GM23338 (cell line): ENCODE measurements around the gene GRIK4. TPM values are rescaled to one million over a fixed set of nuclear protein-coding genes. Genes with fewer than 3 reads are reported as not detected.

Experiments used
- ATAC-seq: fragments of 200-7000 bp; cut with Tn5 transposase; 3 replicates; pipeline ENCODE4 v1.9.1; 2020
- DNase-seq: peaks from one replicate; pipeline ENCODE4 v3.0.0-alpha.2; 2015; ENCODE audit warnings: low spot score
- H2AFZ ChIP-seq: fragments of 200-600 bp; sonication (generic); 2 replicates; pipeline ENCODE4 v1.8.0; 2016; ENCODE audit warnings: antibody characterized with exemption, mild to moderate bottlenecking, moderate library complexity
- H3F3A ChIP-seq: fragments of 200-600 bp; sonication (generic); replicated peaks from 2 replicates; pipeline ENCODE4 v1.8.0; 2017; ENCODE audit warnings: antibody characterized with exemption, mixed run types, low read depth
- H3K27ac ChIP-seq: fragments of 200-600 bp; sonication (generic); 2 replicates; pipeline ENCODE4 v1.6.1; 2016; ENCODE audit warnings: low read depth
- H3K27me3 ChIP-seq: fragments of 200-600 bp; sonication (generic); 2 replicates; pipeline ENCODE4 v1.8.0; 2016; ENCODE audit warnings: mild to moderate bottlenecking, mixed run types, moderate library complexity; ENCODE audit not compliant: insufficient read depth
- H3K36me3 ChIP-seq: fragments of 200-600 bp; sonication (generic); 2 replicates; pipeline ENCODE4 v1.8.0; 2016; ENCODE audit warnings: mild to moderate bottlenecking; ENCODE audit not compliant: insufficient read depth
- H3K4me1 ChIP-seq: fragments of 200-600 bp; sonication (generic); 2 replicates; pipeline ENCODE4 v1.8.0; 2016; ENCODE audit warnings: mild to moderate bottlenecking, moderate library complexity; ENCODE audit not compliant: insufficient read depth
- H3K4me2 ChIP-seq: fragments of 200-600 bp; sonication (generic); 2 replicates; pipeline ENCODE4 v1.7.1; 2017; ENCODE audit warnings: mixed run types
- H3K4me3 ChIP-seq: fragments of 200-600 bp; sonication (generic); 2 replicates; pipeline ENCODE4 v1.6.1; 2016; ENCODE audit warnings: mixed run types
- H3K79me2 ChIP-seq: fragments of 200-600 bp; sonication (generic); replicated peaks from 2 replicates; pipeline ENCODE4 v1.8.0; 2017; ENCODE audit warnings: mild to moderate bottlenecking; ENCODE audit not compliant: insufficient read depth
- H3K9me2 ChIP-seq: fragments of 200-600 bp; sonication (generic); 2 replicates; pipeline ENCODE4 v1.8.0; 2017; ENCODE audit not compliant: insufficient read depth
- H4K20me1 ChIP-seq: fragments of 200-600 bp; sonication (generic); replicated peaks from 2 replicates; pipeline ENCODE4 v1.8.0; 2017; ENCODE audit warnings: mild to moderate bottlenecking; ENCODE audit not compliant: insufficient read depth
- H3K27ac Mint-ChIP-seq: 2 replicates; pipeline ENCODE4 v1.8.0; 2020; ENCODE audit warnings: inconsistent platforms, mild to moderate bottlenecking, moderate library complexity, mixed read lengths
- H3K27me3 Mint-ChIP-seq: 3 replicates; pipeline ENCODE4 v1.8.0; 2022; ENCODE audit warnings: low read depth, mild to moderate bottlenecking, moderate library complexity, mixed read lengths, inconsistent platforms; ENCODE audit not compliant: insufficient read depth, poor library complexity
- H3K36me3 Mint-ChIP-seq: 3 replicates; pipeline ENCODE4 v1.8.0; 2021; ENCODE audit warnings: low read depth, mild to moderate bottlenecking, inconsistent platforms, moderate library complexity, mixed read lengths
- H3K4me1 Mint-ChIP-seq: 3 replicates; pipeline ENCODE4 v1.8.0; 2020; ENCODE audit warnings: mild to moderate bottlenecking, inconsistent platforms, mixed read lengths
- H3K4me3 Mint-ChIP-seq: 3 replicates; pipeline ENCODE4 v1.8.0; 2021; ENCODE audit warnings: moderate library complexity, mild to moderate bottlenecking, inconsistent platforms, mixed read lengths
- H3K9me3 Mint-ChIP-seq: 3 replicates; pipeline ENCODE4 v1.8.0; 2020; ENCODE audit warnings: moderate library complexity, mild to moderate bottlenecking, inconsistent platforms, mixed read lengths
- CREB1 ChIP-seq: fragments of 250-450 bp; sonication (Bioruptor Pico); IDR thresholded peaks from 2 replicates; pipeline ENCODE4 v1.5.0; 2020; ENCODE audit warnings: low read depth, mild to moderate bottlenecking, moderate library complexity
- EZH2phosphoT487 ChIP-seq: fragments of 200-600 bp; sonication (generic); IDR thresholded peaks from one replicate; pipeline ENCODE4 v1.8.1; 2018; ENCODE audit warnings: antibody characterized with exemption; ENCODE audit not compliant: unreplicated experiment
- JUNB ChIP-seq: IDR thresholded peaks from one replicate; pipeline ENCODE4 v1.6.1; 2016; ENCODE audit warnings: antibody characterized with exemption; ENCODE audit not compliant: unreplicated experiment
- POLR2AphosphoS5 ChIP-seq: IDR thresholded peaks from 2 replicates; pipeline ENCODE4 v1.6.1; 2016; ENCODE audit warnings: antibody characterized with exemption, low read depth
- ZNF114 ChIP-seq: fragments of 250-450 bp; sonication (Bioruptor Pico); IDR thresholded peaks from 2 replicates; pipeline ENCODE4 v1.5.0; 2020; ENCODE audit warnings: mild to moderate bottlenecking, moderate library complexity
- polyA plus RNA-seq: library from polyadenylated mRNA; unstranded; fragments of >200 nt; fragmentation: Nextera tagmentation; extraction: Ambion mirVana; gene quantifications from 2 replicates; pipeline ENCODE4 v1.2.1, GENCODE V29; 2016
- total RNA-seq: library from RNA; depleted of rRNA; stranded (reverse); fragments of >200 nt; shearing (Covaris generic); gene quantifications from 2 replicates; pipeline ENCODE4 v1.2.3, GENCODE V29; 2014
- TF ChIP-seq, protein P1 (sequence below): fragments of 250-450 bp; sonication (Bioruptor Pico); IDR thresholded peaks from 2 replicates; pipeline ENCODE4 v1.5.0; 2020; ENCODE audit warnings: mild to moderate bottlenecking, moderate library complexity
- TF ChIP-seq, protein P2 (sequence below), 2 experiments: fragments of 200-600 bp in 1 of 2; sonication (generic) in 1 of 2; conservative IDR thresholded peaks; 2 replicates each; pipeline versions ENCODE4 v1.5.1 to v1.6.1; 2016 to 2017; ENCODE audit warnings: antibody characterized with exemption in 2 of 2, low read depth in 2 of 2, mild to moderate bottlenecking in 2 of 2, moderate library complexity in 1 of 2
- TF ChIP-seq, protein P3 (sequence below): IDR thresholded peaks from one replicate; pipeline ENCODE4 v1.6.1; 2018; ENCODE audit warnings: antibody characterized with exemption; ENCODE audit not compliant: unreplicated experiment
- TF ChIP-seq, protein P4 (sequence below): IDR thresholded peaks from 2 replicates; pipeline ENCODE4 v1.6.1; 2016; ENCODE audit warnings: antibody characterized with exemption

Gene GRIK4
- total and polyA plus RNA-seq, 2 experiments from 2014 or later = 0.63 to 2.2 TPM

DNA sequence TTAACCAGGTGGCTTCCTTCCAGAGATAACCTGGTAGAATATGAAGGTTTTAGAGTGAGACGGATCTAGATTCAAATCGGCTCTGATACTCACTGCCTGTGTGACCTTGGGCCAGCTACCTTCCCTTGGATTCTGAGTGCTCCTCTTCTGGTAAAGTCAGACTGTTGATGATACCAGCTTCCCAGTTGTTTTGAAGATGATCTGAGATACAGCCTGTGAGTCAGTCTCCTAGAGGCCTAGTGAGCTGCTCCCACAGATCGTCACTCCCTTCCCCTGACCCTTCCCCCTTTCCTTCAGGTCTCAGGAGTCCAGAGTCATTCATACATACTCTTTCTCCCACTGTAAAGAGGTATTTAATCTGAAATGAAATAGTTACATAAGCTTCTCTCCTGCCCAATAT is 207.8 kb downstream of the GRIK4 start:
- 0 out of 2 replicates have a peak overlapping the region, but pooled peaks have one; percentile 6 for H3K27ac Mint-ChIP-seq
- Histone ChIP-seq H3K36me3 (no peaks in the 10 kb centered on the region), H3K4me2 (peak overlapping the region; percentile 37; the same call in 1 of the 2 replicates), H4K20me1 (no peaks in the 10 kb centered on the region), H3K4me1 (peaks cover 22% of the 10 kb centered on the region), H3K27me3 (no peaks in the 10 kb centered on the region), H3K27ac (no peak overlapping the region), H3K9me2 (no peaks in the 10 kb centered on the region), H3F3A (no peaks in the 10 kb centered on the region), H3K4me3 (no peak overlapping the region), H2AFZ (no peak overlapping the region), H3K79me2 (no peaks in the 10 kb centered on the region)
- H3K36me3 Mint-ChIP-seq = no peaks in the 10 kb centered on the region
- peaks cover 7% of the 10 kb centered on the region for H3K27me3 Mint-ChIP-seq
- H3K9me3 Mint-ChIP-seq = no peaks in the 10 kb centered on the region
- TF ChIP-seq POLR2AphosphoS5 (no peak), ZNF114 (CRISPR knock-in tag) (no peak), JUNB (no peak), EZH2phosphoT487 (no peak), CREB1 (CRISPR knock-in tag) (no peak)
- TF ChIP-seq, protein P1, sequence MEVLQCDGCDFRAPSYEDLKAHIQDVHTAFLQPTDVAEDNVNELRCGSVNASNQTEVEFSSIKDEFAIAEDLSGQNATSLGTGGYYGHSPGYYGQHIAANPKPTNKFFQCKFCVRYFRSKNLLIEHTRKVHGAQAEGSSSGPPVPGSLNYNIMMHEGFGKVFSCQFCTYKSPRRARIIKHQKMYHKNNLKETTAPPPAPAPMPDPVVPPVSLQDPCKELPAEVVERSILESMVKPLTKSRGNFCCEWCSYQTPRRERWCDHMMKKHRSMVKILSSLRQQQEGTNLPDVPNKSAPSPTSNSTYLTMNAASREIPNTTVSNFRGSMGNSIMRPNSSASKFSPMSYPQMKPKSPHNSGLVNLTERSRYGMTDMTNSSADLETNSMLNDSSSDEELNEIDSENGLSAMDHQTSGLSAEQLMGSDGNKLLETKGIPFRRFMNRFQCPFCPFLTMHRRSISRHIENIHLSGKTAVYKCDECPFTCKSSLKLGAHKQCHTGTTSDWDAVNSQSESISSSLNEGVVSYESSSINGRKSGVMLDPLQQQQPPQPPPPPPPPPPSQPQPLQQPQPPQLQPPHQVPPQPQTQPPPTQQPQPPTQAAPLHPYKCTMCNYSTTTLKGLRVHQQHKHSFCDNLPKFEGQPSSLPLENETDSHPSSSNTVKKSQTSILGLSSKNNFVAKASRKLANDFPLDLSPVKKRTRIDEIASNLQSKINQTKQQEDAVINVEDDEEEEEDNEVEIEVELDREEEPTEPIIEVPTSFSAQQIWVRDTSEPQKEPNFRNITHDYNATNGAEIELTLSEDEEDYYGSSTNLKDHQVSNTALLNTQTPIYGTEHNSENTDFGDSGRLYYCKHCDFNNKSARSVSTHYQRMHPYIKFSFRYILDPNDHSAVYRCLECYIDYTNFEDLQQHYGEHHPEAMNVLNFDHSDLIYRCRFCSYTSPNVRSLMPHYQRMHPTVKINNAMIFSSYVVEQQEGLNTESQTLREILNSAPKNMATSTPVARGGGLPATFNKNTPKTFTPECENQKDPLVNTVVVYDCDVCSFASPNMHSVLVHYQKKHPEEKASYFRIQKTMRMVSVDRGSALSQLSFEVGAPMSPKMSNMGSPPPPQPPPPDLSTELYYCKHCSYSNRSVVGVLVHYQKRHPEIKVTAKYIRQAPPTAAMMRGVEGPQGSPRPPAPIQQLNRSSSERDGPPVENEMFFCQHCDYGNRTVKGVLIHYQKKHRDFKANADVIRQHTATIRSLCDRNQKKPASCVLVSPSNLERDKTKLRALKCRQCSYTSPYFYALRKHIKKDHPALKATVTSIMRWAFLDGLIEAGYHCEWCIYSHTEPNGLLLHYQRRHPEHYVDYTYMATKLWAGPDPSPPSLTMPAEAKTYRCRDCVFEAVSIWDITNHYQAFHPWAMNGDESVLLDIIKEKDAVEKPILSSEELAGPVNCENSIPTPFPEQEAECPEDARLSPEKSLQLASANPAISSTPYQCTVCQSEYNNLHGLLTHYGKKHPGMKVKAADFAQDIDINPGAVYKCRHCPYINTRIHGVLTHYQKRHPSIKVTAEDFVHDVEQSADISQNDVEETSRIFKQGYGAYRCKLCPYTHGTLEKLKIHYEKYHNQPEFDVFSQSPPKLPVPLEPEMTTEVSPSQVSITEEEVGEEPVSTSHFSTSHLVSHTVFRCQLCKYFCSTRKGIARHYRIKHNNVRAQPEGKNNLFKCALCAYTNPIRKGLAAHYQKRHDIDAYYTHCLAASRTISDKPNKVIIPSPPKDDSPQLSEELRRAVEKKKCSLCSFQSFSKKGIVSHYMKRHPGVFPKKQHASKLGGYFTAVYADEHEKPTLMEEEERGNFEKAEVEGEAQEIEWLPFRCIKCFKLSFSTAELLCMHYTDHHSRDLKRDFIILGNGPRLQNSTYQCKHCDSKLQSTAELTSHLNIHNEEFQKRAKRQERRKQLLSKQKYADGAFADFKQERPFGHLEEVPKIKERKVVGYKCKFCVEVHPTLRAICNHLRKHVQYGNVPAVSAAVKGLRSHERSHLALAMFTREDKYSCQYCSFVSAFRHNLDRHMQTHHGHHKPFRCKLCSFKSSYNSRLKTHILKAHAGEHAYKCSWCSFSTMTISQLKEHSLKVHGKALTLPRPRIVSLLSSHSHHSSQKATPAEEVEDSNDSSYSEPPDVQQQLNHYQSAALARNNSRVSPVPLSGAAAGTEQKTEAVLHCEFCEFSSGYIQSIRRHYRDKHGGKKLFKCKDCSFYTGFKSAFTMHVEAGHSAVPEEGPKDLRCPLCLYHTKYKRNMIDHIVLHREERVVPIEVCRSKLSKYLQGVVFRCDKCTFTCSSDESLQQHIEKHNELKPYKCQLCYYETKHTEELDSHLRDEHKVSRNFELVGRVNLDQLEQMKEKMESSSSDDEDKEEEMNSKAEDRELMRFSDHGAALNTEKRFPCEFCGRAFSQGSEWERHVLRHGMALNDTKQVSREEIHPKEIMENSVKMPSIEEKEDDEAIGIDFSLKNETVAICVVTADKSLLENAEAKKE (CRISPR knock-in tag) = no peak
- TF ChIP-seq, protein P2, sequence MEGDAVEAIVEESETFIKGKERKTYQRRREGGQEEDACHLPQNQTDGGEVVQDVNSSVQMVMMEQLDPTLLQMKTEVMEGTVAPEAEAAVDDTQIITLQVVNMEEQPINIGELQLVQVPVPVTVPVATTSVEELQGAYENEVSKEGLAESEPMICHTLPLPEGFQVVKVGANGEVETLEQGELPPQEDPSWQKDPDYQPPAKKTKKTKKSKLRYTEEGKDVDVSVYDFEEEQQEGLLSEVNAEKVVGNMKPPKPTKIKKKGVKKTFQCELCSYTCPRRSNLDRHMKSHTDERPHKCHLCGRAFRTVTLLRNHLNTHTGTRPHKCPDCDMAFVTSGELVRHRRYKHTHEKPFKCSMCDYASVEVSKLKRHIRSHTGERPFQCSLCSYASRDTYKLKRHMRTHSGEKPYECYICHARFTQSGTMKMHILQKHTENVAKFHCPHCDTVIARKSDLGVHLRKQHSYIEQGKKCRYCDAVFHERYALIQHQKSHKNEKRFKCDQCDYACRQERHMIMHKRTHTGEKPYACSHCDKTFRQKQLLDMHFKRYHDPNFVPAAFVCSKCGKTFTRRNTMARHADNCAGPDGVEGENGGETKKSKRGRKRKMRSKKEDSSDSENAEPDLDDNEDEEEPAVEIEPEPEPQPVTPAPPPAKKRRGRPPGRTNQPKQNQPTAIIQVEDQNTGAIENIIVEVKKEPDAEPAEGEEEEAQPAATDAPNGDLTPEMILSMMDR (conservative IDR thresholded peaks at IDR 0.05; ENCODE audit: low read depth in 2 of 2) = no peak
- TF ChIP-seq, protein P3, sequence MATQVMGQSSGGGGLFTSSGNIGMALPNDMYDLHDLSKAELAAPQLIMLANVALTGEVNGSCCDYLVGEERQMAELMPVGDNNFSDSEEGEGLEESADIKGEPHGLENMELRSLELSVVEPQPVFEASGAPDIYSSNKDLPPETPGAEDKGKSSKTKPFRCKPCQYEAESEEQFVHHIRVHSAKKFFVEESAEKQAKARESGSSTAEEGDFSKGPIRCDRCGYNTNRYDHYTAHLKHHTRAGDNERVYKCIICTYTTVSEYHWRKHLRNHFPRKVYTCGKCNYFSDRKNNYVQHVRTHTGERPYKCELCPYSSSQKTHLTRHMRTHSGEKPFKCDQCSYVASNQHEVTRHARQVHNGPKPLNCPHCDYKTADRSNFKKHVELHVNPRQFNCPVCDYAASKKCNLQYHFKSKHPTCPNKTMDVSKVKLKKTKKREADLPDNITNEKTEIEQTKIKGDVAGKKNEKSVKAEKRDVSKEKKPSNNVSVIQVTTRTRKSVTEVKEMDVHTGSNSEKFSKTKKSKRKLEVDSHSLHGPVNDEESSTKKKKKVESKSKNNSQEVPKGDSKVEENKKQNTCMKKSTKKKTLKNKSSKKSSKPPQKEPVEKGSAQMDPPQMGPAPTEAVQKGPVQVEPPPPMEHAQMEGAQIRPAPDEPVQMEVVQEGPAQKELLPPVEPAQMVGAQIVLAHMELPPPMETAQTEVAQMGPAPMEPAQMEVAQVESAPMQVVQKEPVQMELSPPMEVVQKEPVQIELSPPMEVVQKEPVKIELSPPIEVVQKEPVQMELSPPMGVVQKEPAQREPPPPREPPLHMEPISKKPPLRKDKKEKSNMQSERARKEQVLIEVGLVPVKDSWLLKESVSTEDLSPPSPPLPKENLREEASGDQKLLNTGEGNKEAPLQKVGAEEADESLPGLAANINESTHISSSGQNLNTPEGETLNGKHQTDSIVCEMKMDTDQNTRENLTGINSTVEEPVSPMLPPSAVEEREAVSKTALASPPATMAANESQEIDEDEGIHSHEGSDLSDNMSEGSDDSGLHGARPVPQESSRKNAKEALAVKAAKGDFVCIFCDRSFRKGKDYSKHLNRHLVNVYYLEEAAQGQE = no peak
- TF ChIP-seq, protein P4, sequence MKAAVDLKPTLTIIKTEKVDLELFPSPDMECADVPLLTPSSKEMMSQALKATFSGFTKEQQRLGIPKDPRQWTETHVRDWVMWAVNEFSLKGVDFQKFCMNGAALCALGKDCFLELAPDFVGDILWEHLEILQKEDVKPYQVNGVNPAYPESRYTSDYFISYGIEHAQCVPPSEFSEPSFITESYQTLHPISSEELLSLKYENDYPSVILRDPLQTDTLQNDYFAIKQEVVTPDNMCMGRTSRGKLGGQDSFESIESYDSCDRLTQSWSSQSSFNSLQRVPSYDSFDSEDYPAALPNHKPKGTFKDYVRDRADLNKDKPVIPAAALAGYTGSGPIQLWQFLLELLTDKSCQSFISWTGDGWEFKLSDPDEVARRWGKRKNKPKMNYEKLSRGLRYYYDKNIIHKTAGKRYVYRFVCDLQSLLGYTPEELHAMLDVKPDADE = no peak
- ATAC-seq = peak; percentile 16; the same call in 2 of the 3 replicates
- H3K4me3 Mint-ChIP-seq = no peak overlapping the region
- DNase-seq = no peak
- peaks cover 45% of the 10 kb centered on the region for H3K4me1 Mint-ChIP-seq
